ENCODE data around the gene FMR1. TPM values are rescaled to one million over a fixed set of nuclear protein-coding genes. Genes with fewer than 3 reads are reported as not detected.

The FMR1 gene
- 10 to 100 TPM; 19.1 to 24.4 TPM for total RNA-seq

GRCh38 chrX:147911192-147912022, at the start of gene FMR1:
Gene FMR1, plus strand, starts transcription at chrX:147911919. Its CDS starts 261 bp downstream, at chrX:147912180.
- ATAC-seq, result peak; percentile 94
- Histone ChIP-seq H3K36me3 (replicated peaks in 1 of 2; ENCODE audit: insufficient read depth in 1 of 2, low read depth in 2 of 2) (no peaks in the 10 kb centered on the region), H3K27ac (peak within 1 kb of the TSS; percentile 85 to 92 (median 87)), H3K4me3 (peak within 1 kb of the TSS; percentile 21 to 62), H3K9me3 (no peaks in the 10 kb centered on the region), H3K27me3 (no peaks in the 10 kb centered on the region), H3K4me1 (no peaks in the 10 kb centered on the region)
- DNase-seq, result peak; percentile 95 to 97 (median 96)
- WGBS, 2 donors, result 11 to 12% methylated on average over 16 to 22 of the region's 66 CpGs
- TF ChIP-seq CTCF (IDR thresholded peaks at IDR 0.05) (no peak), POLR2A (IDR thresholded peaks at IDR 0.05) (peak; percentile 29 to 52 (median 51))
- intact Hi-C loops (cut with DNase I), result no loop called here

GRCh38 chrX:147875866-147876596, 35.7 kb upstream of the FMR1 start:
- H3K4me1 ChIP-seq, result no peaks in the 10 kb centered on the region
- H3K36me3 ChIP-seq (replicated peaks in 1 of 2; ENCODE audit: insufficient read depth in 1 of 2, low read depth in 2 of 2), result no peaks in the 10 kb centered on the region
- WGBS, 2 donors, result 60 to 62% methylated on average over 7 of the region's 7 CpGs
- no peaks in the 10 kb centered on the region for H3K27me3 ChIP-seq
- no peak for DNase-seq
- no peak for TF ChIP-seq CTCF (IDR thresholded peaks at IDR 0.05)
- TF ChIP-seq POLR2A (IDR thresholded peaks at IDR 0.05), result no peak
- intact Hi-C loops (cut with DNase I), result no loop called here
- H3K9me3 ChIP-seq, result no peaks in the 10 kb centered on the region
- no peak for ATAC-seq
- H3K27ac ChIP-seq, result no peak overlapping the region
- no peak overlapping the region for H3K4me3 ChIP-seq

- Histone ChIP-seq H3K27me3 (no peaks in the 10 kb centered on the region), H3K27ac (no peak overlapping the region), H3K4me3 (no peak overlapping the region), H3K9me3 (no peaks in the 10 kb centered on the region), H3K4me1 (no peaks in the 10 kb centered on the region), H3K36me3 (replicated peaks in 1 of 2; ENCODE audit: insufficient read depth in 1 of 2, low read depth in 2 of 2) (no peaks in the 10 kb centered on the region)
- no peak for DNase-seq
- TF ChIP-seq CTCF (IDR thresholded peaks at IDR 0.05) (no peak), POLR2A (IDR thresholded peaks at IDR 0.05) (no peak)
- intact Hi-C loops (cut with DNase I), result no loop called here
- WGBS, 2 donors, result 87% methylated on average over 4 of the region's 4 CpGs
- ATAC-seq, result no peak
These were observed 34.7 kb upstream of the FMR1 start for GRCh38 chrX:147876849-147877646.

- no peak for DNase-seq
- intact Hi-C loops (cut with DNase I), result no loop called here
- TF ChIP-seq CTCF (IDR thresholded peaks at IDR 0.05), result no peak
- no peak for TF ChIP-seq POLR2A (IDR thresholded peaks at IDR 0.05)
- Histone ChIP-seq H3K27me3 (no peaks in the 10 kb centered on the region), H3K4me1 (no peaks in the 10 kb centered on the region), H3K36me3 (replicated peaks in 1 of 2; ENCODE audit: insufficient read depth in 1 of 2, low read depth in 2 of 2) (no peaks in the 10 kb centered on the region), H3K4me3 (no peak overlapping the region), H3K27ac (no peak overlapping the region), H3K9me3 (no peaks in the 10 kb centered on the region)
- ATAC-seq, result no peak
- WGBS, 2 donors, result 71 to 73% methylated on average over 5 of the region's 5 CpGs
These were observed 34.0 kb upstream of the FMR1 start for GRCh38 chrX:147877726-147878125.

Data from body of pancreas (tissue), 4 donors.